T-helper 17 cell (primary cell): ENCODE results near the gene MGLL. TPM values are rescaled to one million over a fixed set of nuclear protein-coding genes. Genes with fewer than 3 reads are reported as not detected.

Experiments
- ATAC-seq: fragments of 150-1000 bp; cut with Tn5 transposase; 2 replicates; pipeline ENCODE4 v1.10.0; 2021; ENCODE audit warnings: mild to moderate bottlenecking, moderate library complexity
- DNase-seq, 3 donors: peaks; one replicate each; pipeline versions ENCODE4 v3.0.0 to v3.0.0-alpha.2; 2020 to 2021
- H3K9me3 ChIP-seq: one replicate; pipeline ENCODE4 v1.7.0; 2013; ENCODE audit warnings: low read length, mild to moderate bottlenecking; ENCODE audit not compliant: control insufficient read depth, poor library complexity, severe bottlenecking
- H3K27ac Mint-ChIP-seq: one replicate; pipeline ENCODE4 v1.8.0; 2022; ENCODE audit warnings: mild to moderate bottlenecking, moderate library complexity, mixed read lengths
- H3K27me3 Mint-ChIP-seq: one replicate; pipeline ENCODE4 v1.8.0; 2022; ENCODE audit warnings: mixed read lengths
- H3K36me3 Mint-ChIP-seq: one replicate; pipeline ENCODE4 v1.8.0; 2022; ENCODE audit warnings: low read depth, mixed read lengths
- H3K4me1 Mint-ChIP-seq: one replicate; pipeline ENCODE4 v1.8.0; 2022; ENCODE audit warnings: mild to moderate bottlenecking, mixed read lengths
- H3K4me3 Mint-ChIP-seq: one replicate; pipeline ENCODE4 v1.8.0; 2022; ENCODE audit warnings: mild to moderate bottlenecking, moderate library complexity, mixed read lengths
- total RNA-seq, 4 donors: library from RNA in 2 of 4; stranded (reverse) in 2 of 4; gene quantifications; one replicate each; pipeline ENCODE4 v1.2.3 and lab custom pipeline; 2022 to 2026

The MGLL gene
- total RNA-seq, 2 donors from 2014 or later, result 3.3 to 28.7 TPM

GRCh38 chr3:127738192-127738840 lies 84.0 kb downstream of the MGLL start:
- Mint-ChIP-seq H3K27me3 (peaks cover 16% of the 10 kb centered on the region), H3K27ac (no peak overlapping the region), H3K36me3 (no peaks in the 10 kb centered on the region), H3K4me3 (no peak overlapping the region), H3K4me1 (peaks cover 5% of the 10 kb centered on the region)
- H3K9me3 ChIP-seq, result no peaks in the 10 kb centered on the region
- DNase-seq (no peak), ATAC-seq (no peak)

GRCh38 chr3:127736801-127737539 lies 85.3 kb downstream of the MGLL start:
- H3K4me1 Mint-ChIP-seq, result peaks cover 5% of the 10 kb centered on the region
- DNase-seq (no peak), ATAC-seq (no peak)
- H3K9me3 ChIP-seq, result no peaks in the 10 kb centered on the region
- no peaks in the 10 kb centered on the region for H3K36me3 Mint-ChIP-seq
- H3K4me3 Mint-ChIP-seq, result no peak overlapping the region
- H3K27me3 Mint-ChIP-seq, result peaks cover 29% of the 10 kb centered on the region
- H3K27ac Mint-ChIP-seq, result no peak overlapping the region

- peaks cover 5% of the 10 kb centered on the region for H3K4me1 Mint-ChIP-seq
- DNase-seq (no peak), ATAC-seq (peak; percentile 32)
- H3K27ac Mint-ChIP-seq, result peak overlapping the region; percentile 21
- H3K27me3 Mint-ChIP-seq, result peaks cover 36% of the 10 kb centered on the region
- H3K36me3 Mint-ChIP-seq, result no peaks in the 10 kb centered on the region
- H3K9me3 ChIP-seq, result no peaks in the 10 kb centered on the region
- H3K4me3 Mint-ChIP-seq, result no peak overlapping the region
These were observed 86.3 kb downstream of the MGLL start for GRCh38 chr3:127735767-127736693.

GRCh38 chr3:127734754-127735473 lies 87.4 kb downstream of the MGLL start:
- H3K27me3 Mint-ChIP-seq, result peaks cover 36% of the 10 kb centered on the region
- no peaks in the 10 kb centered on the region for H3K9me3 ChIP-seq
- no peak overlapping the region for H3K4me3 Mint-ChIP-seq
- H3K36me3 Mint-ChIP-seq, result no peaks in the 10 kb centered on the region
- peaks cover 5% of the 10 kb centered on the region for H3K4me1 Mint-ChIP-seq
- ATAC-seq (no peak), DNase-seq (no peak)
- H3K27ac Mint-ChIP-seq, result no peak overlapping the region

GRCh38 chr3:127734181-127734720 lies 88.1 kb downstream of the MGLL start:
- Mint-ChIP-seq H3K27ac (no peak overlapping the region), H3K4me3 (no peak overlapping the region), H3K4me1 (peaks cover 5% of the 10 kb centered on the region), H3K36me3 (no peaks in the 10 kb centered on the region), H3K27me3 (peaks cover 36% of the 10 kb centered on the region)
- ATAC-seq (no peak), DNase-seq (no peak)
- no peaks in the 10 kb centered on the region for H3K9me3 ChIP-seq

- Mint-ChIP-seq H3K27ac (no peak overlapping the region), H3K4me1 (peaks cover 5% of the 10 kb centered on the region), H3K27me3 (peaks cover 36% of the 10 kb centered on the region), H3K36me3 (no peaks in the 10 kb centered on the region), H3K4me3 (no peak overlapping the region)
- no peaks in the 10 kb centered on the region for H3K9me3 ChIP-seq
- ATAC-seq (no peak), DNase-seq (no peak)
These were observed 88.5 kb downstream of the MGLL start for GRCh38 chr3:127733781-127734180.

GRCh38 chr3:127732879-127733350 lies 89.4 kb downstream of the MGLL start:
- H3K27ac Mint-ChIP-seq, result no peak overlapping the region
- H3K4me1 Mint-ChIP-seq, result peaks cover 3% of the 10 kb centered on the region
- no peak for DNase-seq
- no peak overlapping the region for H3K4me3 Mint-ChIP-seq
- H3K36me3 Mint-ChIP-seq, result no peaks in the 10 kb centered on the region
- peaks cover 36% of the 10 kb centered on the region for H3K27me3 Mint-ChIP-seq
- no peaks in the 10 kb centered on the region for H3K9me3 ChIP-seq
- ATAC-seq, result no peak

GRCh38 chr3:127732303-127732702 lies 90.0 kb downstream of the MGLL start:
- Mint-ChIP-seq H3K27ac (no peak overlapping the region), H3K4me3 (no peak overlapping the region), H3K4me1 (peaks cover 3% of the 10 kb centered on the region), H3K36me3 (no peaks in the 10 kb centered on the region), H3K27me3 (peaks cover 36% of the 10 kb centered on the region)
- no peak for ATAC-seq
- no peaks in the 10 kb centered on the region for H3K9me3 ChIP-seq
- DNase-seq, result no peak

- ATAC-seq, result no peak
- Mint-ChIP-seq H3K27ac (no peak overlapping the region), H3K4me3 (no peak overlapping the region), H3K27me3 (peaks cover 36% of the 10 kb centered on the region), H3K36me3 (no peaks in the 10 kb centered on the region), H3K4me1 (peaks cover 3% of the 10 kb centered on the region)
- H3K9me3 ChIP-seq, result no peaks in the 10 kb centered on the region
- DNase-seq, result no peak
These were observed 90.6 kb downstream of the MGLL start for GRCh38 chr3:127731546-127732289.

- Mint-ChIP-seq H3K4me1 (peaks cover 3% of the 10 kb centered on the region), H3K4me3 (no peak overlapping the region), H3K27ac (no peak overlapping the region), H3K27me3 (peaks cover 38% of the 10 kb centered on the region), H3K36me3 (no peaks in the 10 kb centered on the region)
- ATAC-seq (no peak), DNase-seq (no peak)
- H3K9me3 ChIP-seq, result no peaks in the 10 kb centered on the region
These were observed 91.5 kb downstream of the MGLL start for GRCh38 chr3:127730666-127731295.

- H3K27me3 Mint-ChIP-seq, result peaks cover 44% of the 10 kb centered on the region
- DNase-seq (no peak), ATAC-seq (no peak)
- peaks cover 3% of the 10 kb centered on the region for H3K36me3 Mint-ChIP-seq
- H3K4me3 Mint-ChIP-seq, result no peak overlapping the region
- no peak overlapping the region for H3K27ac Mint-ChIP-seq
- H3K4me1 Mint-ChIP-seq, result peaks cover 3% of the 10 kb centered on the region
- H3K9me3 ChIP-seq, result no peaks in the 10 kb centered on the region
These were observed 92.1 kb downstream of the MGLL start for GRCh38 chr3:127730171-127730570.
